Measurements from ENCODE around the gene CCR1.
"Not testable (repeated sequence)": the region's sequence is repeated elsewhere in the genome, so short reads cannot be mapped to it uniquely, and the experiment has no call there.

CCR1 gene

GRCh38 chr3:46163556-46164041 is 44.5 kb downstream of the CCR1 start:
- no peak for DNase-seq

DNA sequence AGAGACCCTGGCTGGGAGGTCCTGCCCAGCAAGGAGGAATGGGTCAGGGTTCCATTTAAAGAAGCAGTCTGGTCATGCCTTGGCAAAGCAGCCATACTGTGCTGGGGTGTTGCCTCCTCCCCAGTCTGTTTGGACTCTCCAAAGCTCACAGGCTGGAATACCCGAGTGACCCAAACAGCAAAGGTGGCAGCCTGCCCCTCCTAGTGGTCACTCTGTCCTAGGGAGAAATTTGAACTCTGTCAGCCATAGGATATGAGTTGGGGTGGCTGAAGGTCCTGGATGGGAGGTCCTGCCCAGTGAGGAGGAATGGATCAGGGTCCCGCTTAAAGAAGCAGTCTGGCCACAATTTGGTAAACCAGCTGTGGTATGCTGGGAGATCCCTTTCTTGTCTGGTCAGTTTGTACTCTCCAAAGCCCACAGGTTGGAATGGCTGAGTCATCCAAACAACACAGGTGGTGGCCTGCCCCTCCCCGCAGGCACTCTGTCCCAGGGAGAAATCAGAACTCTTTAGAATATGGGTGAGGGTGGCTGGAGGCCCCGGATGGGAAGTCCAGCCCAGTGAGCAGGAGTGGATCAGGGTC is 45.0 kb downstream of the CCR1 start:
- no peak for DNase-seq

GRCh38 chr3:46157685-46158084 is 50.4 kb downstream of the CCR1 start:
- not testable (repeated sequence) for DNase-seq

DNA sequence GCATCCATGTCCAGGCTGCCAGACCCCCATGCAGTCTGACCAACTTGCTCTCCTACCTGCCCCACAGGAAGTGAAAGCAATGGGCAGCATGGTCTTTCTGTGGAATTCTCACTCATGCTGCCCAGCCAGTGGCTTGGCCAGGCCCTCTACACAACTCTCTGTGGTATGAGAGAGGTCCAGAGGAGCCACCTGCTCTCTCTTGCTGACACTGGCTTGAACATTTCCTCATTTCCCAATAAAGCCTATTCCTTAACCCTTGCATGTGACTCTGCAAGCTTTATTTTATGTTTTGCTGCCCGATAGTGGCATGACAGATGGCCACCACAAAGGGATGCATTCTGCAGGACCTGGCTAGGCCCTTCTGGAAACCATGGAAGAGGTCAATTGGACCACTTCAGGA is 53.8 kb downstream of the CCR1 start:
- no peak for DNase-seq

All from activated CD8-positive, alpha-beta memory T cell treated with anti-CD3 and anti-CD28 coated beads, Interleukin-2, amount 50 U/mL, for 48 hours (primary cell).